C1 segment of cervical spinal cord (tissue), 14 donors: ENCODE results near the gene MND1.
A peak's percentile ranks its signal among the peaks of the same experiment; 100 is the strongest.
"Not testable (repeated sequence)": the region's sequence is repeated elsewhere in the genome, so short reads cannot be mapped to it uniquely, and the experiment has no call there.

ENCODE experiments used
- DNase-seq, 14 donors: peaks; one replicate each; lab custom pipeline; 2025; lab: John Stamatoyannopoulos, UW

MND1 gene

DNA sequence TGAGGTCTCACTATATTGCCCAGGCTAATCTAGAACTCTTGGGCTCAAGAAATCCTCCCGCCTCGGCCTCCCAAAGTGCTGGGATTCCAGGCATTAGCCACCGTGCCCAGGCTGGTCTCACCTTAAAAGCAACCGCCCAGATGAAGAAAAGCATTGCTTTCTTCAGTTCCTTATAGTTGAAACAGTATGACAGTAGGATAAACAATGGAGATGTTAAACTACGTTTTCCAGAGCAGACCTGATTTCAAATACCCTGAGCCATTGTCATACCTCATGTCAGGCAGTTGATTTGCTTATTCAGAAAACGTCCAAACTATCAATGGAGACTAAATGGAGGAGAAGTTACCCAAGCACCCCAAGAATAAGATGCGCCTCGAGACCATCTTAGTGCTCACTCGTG lies 95.3 kb downstream of the MND1 start:
- DNase-seq: no peak

GRCh38 chr4:153440475-153440874 lies 96.0 kb downstream of the MND1 start:
- DNase-seq: no peak

GRCh38 chr4:153447175-153447905 lies 102.9 kb downstream of the MND1 start:
- no peak for DNase-seq

- no peak for DNase-seq
Observed at GRCh38 chr4:153448003-153448731, 103.7 kb downstream of the MND1 start.

DNA sequence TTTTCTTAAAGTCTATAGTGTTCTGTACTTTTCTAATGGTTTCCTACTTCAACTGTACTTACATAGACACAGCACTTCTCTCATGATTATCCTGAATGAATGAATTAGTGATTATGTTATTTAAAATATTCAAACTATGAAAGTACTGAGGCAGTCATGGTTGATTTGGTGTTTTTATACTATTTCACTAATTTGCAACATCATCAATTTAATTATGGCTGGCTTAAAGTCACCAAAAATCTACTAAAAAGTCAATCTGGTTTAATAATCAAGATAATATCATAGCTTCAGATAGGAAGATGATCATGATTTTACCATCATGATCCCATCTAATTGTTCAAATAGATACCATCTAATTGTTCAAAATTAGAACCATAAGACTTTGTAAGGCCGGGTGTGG lies 104.8 kb downstream of the MND1 start:
- no peak for DNase-seq

- no peak for DNase-seq
Observed at GRCh38 chr4:153450544-153450917, 106.0 kb downstream of the MND1 start.

- not testable (repeated sequence) for DNase-seq
Observed at GRCh38 chr4:153451145-153451544, 106.7 kb downstream of the MND1 start.

GRCh38 chr4:153451911-153452657 lies 107.6 kb downstream of the MND1 start:
- DNase-seq: peak in 2 of 14 donors; percentile 2 to 18

- DNase-seq: no peak
Observed at GRCh38 chr4:153452658-153453378, 108.3 kb downstream of the MND1 start.

DNA sequence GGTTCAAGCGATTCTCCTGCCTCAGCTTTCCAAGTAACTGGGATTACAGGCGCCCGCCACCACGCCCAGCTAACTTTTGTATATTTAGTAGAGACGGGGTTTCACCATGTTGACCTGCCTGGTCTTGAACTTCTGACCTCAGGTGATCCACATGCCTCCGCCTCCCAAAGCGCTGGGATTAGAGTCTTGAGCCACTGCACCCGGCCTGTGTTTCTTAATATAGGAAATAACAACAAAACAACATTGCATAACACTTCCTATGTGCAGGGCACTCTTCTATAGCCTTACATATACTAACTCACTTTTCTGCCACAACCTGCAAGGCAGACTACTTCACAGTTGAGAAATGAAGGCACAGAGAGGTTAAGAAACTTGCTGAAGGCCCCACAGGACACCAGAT lies 108.9 kb downstream of the MND1 start:
- DNase-seq: no peak

DNA sequence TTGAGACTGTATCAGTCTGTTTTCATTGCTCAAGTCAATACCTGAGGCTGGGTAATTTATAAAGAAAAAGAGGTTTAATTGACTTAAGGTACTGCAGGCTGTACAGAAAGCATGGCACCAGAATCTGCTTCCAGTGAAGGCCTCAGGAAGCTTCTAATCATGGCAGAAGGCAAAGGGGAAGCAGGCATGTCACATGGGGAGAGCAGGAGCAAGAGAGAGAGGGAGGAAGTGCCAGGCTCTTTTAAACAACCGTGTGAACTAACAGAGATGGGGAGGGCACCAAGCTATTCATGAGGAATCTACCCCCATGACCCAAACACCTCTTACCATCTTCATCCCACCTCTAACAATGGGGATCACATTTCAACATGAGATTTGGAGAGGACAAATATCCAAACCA lies 114.5 kb downstream of the MND1 start:
- no peak for DNase-seq

- DNase-seq: not testable (repeated sequence)
Observed at GRCh38 chr4:153461549-153461948, 117.1 kb downstream of the MND1 start.

- no peak for DNase-seq
Observed at GRCh38 chr4:153464068-153464467, 119.6 kb downstream of the MND1 start.
